HG03064 (cell line): ENCODE measurements around the gene MRPS23.

Experiments used
- ATAC-seq: cut with Tn5 transposase; IDR thresholded peaks from one replicate; pipeline ENCODE4 v1.9.1; 2021; ENCODE audit warnings: low read depth; ENCODE audit not compliant: unreplicated experiment

Gene MRPS23

GRCh38 chr17:57806167-57806830 is 43.5 kb downstream of the MRPS23 start:
- no peak for ATAC-seq

- ATAC-seq = no peak
These were observed 46.8 kb downstream of the MRPS23 start for GRCh38 chr17:57803021-57803420.

GRCh38 chr17:57801044-57801711 is 48.7 kb downstream of the MRPS23 start:
- no peak for ATAC-seq

GRCh38 chr17:57794841-57795240 is 55.0 kb downstream of the MRPS23 start:
- no peak for ATAC-seq

- ATAC-seq = no peak
These were observed 61.1 kb downstream of the MRPS23 start for GRCh38 chr17:57788725-57789124.

- ATAC-seq = no peak
These were observed 64.8 kb downstream of the MRPS23 start for GRCh38 chr17:57785022-57785421.
